ENCODE data around the gene ESRRB.

Gene ESRRB

DNA sequence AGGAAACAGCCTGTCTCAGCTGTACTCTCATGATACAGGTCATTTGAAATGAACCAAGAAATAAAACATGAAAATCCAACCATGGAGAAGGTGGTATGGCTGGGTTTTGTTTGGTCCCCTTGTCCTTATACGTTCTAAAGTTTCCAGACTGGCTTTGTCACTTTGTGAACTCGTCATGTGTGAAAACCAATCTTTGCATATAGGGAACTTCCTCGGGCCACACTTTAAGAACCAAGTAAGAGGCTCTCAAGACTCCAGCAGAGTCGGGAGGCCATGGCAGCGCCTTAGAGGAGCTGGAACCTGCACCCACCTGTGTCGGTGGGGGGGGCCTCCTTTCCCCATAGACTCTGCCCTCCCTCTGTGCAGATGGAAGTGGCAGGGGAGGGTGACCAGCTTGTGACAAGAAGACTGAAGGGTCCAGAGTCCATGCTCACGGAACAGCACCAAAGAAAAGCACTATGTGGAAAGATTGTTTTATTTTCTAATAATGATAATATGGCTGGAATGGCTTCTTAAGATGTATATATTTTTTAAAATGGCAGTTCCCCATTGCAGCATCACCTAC is 125.3 kb downstream of the ESRRB start:
- Histone ChIP-seq H3K27ac (ENCODE audit: extremely low read depth, low read depth, low read length) (no peak overlapping the region), H3K36me3 (ENCODE audit: control insufficient read depth in 2 of 2, insufficient read depth in 1 of 2, low read length in 2 of 2) (no peaks in the 10 kb centered on the region), H3K9me3 (ENCODE audit: control insufficient read depth, insufficient read depth, low read depth, low read length) (no peaks in the 10 kb centered on the region), H3K4me1 (ENCODE audit: control insufficient read depth, insufficient read depth, low read length) (no peaks in the 10 kb centered on the region), H3K4me3 (ENCODE audit: low read depth, low read length) (no peak overlapping the region)
- POLR2A ChIA-PET: no interaction called here
- TF ChIP-seq BCL11A (tag by site-specific recombination; IDR thresholded peaks at IDR 0.05; ENCODE audit: low read depth) (no peak), ZSCAN30 (tag by site-specific recombination; IDR thresholded peaks at IDR 0.05) (no peak), ZNF555 (tag by site-specific recombination; conservative IDR thresholded peaks at IDR 0.05) (no peak), ZBTB17 (tag by site-specific recombination; IDR thresholded peaks at IDR 0.05) (no peak), ZNF19 (tag by site-specific recombination; IDR thresholded peaks at IDR 0.05; ENCODE audit: low read depth) (no peak), ZNF354C (tag by site-specific recombination; IDR thresholded peaks at IDR 0.05; ENCODE audit: borderline replicate concordance, low read depth) (no peak), ZNF302 (tag by site-specific recombination; IDR thresholded peaks at IDR 0.05; ENCODE audit: low read depth) (no peak), ZSCAN23 (tag by site-specific recombination; IDR thresholded peaks at IDR 0.05) (no peak), ZBTB8A (tag by site-specific recombination; IDR thresholded peaks at IDR 0.05) (no peak), ZNF558 (tag by site-specific recombination; IDR thresholded peaks at IDR 0.05) (no peak), ZNF146 (tag by site-specific recombination; IDR thresholded peaks at IDR 0.05) (no peak)
- TF ChIP-seq, protein P1, sequence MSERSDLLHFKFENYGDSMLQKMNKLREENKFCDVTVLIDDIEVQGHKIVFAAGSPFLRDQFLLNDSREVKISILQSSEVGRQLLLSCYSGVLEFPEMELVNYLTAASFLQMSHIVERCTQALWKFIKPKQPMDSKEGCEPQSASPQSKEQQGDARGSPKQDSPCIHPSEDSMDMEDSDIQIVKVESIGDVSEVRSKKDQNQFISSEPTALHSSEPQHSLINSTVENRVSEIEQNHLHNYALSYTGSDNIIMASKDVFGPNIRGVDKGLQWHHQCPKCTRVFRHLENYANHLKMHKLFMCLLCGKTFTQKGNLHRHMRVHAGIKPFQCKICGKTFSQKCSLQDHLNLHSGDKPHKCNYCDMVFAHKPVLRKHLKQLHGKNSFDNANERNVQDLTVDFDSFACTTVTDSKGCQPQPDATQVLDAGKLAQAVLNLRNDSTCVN (tag by site-specific recombination; optimal IDR thresholded peaks at IDR 0.05): no peak
- CTCF ChIA-PET: interaction anchor here (0.6 kb wide), 1 partner anchor 123 kb away, joined by 3 read pairs; no protein-coding TSS in a partner anchor

DNA sequence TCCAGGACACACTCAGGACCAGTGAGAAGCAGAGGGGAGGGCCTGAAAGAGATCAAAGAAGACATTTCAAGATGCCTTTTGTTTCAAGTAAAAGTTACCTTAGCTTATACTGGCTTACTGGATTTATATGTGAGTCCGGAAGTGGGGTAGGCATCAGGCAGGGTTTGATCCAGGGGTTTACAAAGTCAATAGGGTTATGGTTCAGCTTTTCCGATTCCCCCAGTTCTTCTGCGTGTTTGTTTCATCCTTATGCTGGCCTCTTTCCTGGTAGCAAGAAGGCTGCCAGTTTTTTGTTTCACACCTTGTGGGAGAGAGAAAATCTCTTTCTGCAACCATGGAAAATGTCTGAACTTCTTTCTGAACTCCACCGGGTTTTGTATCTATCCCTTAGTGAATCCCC is 126.3 kb downstream of the ESRRB start:
- POLR2A ChIA-PET: no interaction called here
- TF ChIP-seq ZNF274 (IDR thresholded peaks at IDR 0.05; ENCODE audit: low read length) (no peak), ZNF274 (tag by site-specific recombination; IDR thresholded peaks at IDR 0.05; ENCODE audit: borderline replicate concordance) (no peak), ZNF501 (tag by site-specific recombination; IDR thresholded peaks at IDR 0.05) (no peak), ZNF530 (tag by site-specific recombination; IDR thresholded peaks at IDR 0.05; ENCODE audit: low read depth) (no peak), ZNF341 (tag by site-specific recombination; IDR thresholded peaks at IDR 0.05; ENCODE audit: low read depth) (no peak), FEZF1 (tag by site-specific recombination; IDR thresholded peaks at IDR 0.05) (no peak), ZNF677 (tag by site-specific recombination; IDR thresholded peaks at IDR 0.05) (no peak), ZNF404 (tag by site-specific recombination; IDR thresholded peaks at IDR 0.05) (no peak)
- TF ChIP-seq, protein P2, sequence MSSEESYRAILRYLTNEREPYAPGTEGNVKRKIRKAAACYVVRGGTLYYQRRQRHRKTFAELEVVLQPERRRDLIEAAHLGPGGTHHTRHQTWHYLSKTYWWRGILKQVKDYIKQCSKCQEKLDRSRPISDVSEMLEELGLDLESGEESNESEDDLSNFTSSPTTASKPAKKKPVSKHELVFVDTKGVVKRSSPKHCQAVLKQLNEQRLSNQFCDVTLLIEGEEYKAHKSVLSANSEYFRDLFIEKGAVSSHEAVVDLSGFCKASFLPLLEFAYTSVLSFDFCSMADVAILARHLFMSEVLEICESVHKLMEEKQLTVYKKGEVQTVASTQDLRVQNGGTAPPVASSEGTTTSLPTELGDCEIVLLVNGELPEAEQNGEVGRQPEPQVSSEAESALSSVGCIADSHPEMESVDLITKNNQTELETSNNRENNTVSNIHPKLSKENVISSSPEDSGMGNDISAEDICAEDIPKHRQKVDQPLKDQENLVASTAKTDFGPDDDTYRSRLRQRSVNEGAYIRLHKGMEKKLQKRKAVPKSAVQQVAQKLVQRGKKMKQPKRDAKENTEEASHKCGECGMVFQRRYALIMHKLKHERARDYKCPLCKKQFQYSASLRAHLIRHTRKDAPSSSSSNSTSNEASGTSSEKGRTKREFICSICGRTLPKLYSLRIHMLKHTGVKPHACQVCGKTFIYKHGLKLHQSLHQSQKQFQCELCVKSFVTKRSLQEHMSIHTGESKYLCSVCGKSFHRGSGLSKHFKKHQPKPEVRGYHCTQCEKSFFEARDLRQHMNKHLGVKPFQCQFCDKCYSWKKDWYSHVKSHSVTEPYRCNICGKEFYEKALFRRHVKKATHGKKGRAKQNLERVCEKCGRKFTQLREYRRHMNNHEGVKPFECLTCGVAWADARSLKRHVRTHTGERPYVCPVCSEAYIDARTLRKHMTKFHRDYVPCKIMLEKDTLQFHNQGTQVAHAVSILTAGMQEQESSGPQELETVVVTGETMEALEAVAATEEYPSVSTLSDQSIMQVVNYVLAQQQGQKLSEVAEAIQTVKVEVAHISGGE (tag by site-specific recombination; conservative IDR thresholded peaks at IDR 0.05; ENCODE audit: low read depth): no peak
- Histone ChIP-seq H3K4me3 (ENCODE audit: low read depth, low read length) (no peak overlapping the region), H3K36me3 (ENCODE audit: control insufficient read depth in 2 of 2, insufficient read depth in 1 of 2, low read length in 2 of 2) (no peaks in the 10 kb centered on the region), H3K27ac (ENCODE audit: extremely low read depth, low read depth, low read length) (no peak overlapping the region), H3K4me1 (ENCODE audit: control insufficient read depth, insufficient read depth, low read length) (no peaks in the 10 kb centered on the region), H3K9me3 (ENCODE audit: control insufficient read depth, insufficient read depth, low read depth, low read length) (no peaks in the 10 kb centered on the region)
- CTCF ChIA-PET: interaction anchor here (0.7 kb wide), 2 partner anchors 146 to 815 kb away, joined by 3 to 4 read pairs; no protein-coding TSS in a partner anchor
